ENCODE results near the gene NWD2. TPM values are rescaled to one million over a fixed set of nuclear protein-coding genes. Genes with fewer than 3 reads are reported as not detected.
"Not testable (repeated sequence)": the region's sequence is repeated elsewhere in the genome, so short reads cannot be mapped to it uniquely, and the experiment has no call there.

Gene NWD2
- total RNA-seq, 2 experiments from 2014 or later: not detected

DNA sequence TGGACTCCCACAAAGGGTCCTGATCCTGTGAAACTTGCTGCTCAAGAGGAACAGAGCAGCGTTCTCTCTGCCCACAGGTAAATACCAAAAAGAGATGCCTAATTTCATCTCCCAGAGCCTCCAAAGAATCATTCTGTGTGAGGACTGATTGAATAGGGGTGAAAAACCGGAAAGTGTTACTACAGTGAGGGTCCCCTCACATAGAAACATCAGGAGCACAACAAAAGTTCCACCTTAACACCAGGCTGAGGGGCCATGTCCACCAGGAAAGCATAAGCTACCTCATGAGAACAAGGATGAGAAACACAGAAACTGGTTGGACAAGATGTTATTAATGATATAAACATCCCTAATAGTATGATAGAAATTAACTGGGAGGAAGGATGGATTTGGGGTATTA, 140.9 kb downstream of the NWD2 start:
- POLR2A ChIA-PET: no interaction called here
- no peak overlapping the region for H3K27ac Mint-ChIP-seq
- H3K9me3 Mint-ChIP-seq (ENCODE audit: insufficient read depth): no peaks in the 10 kb centered on the region
- DNase-seq: no peak
- H3K36me3 Mint-ChIP-seq (ENCODE audit: low read depth): no peaks in the 10 kb centered on the region
- H3K4me1 Mint-ChIP-seq (ENCODE audit: low read depth): no peaks in the 10 kb centered on the region
- H3K4me3 Mint-ChIP-seq: no peak overlapping the region
- H3K27me3 Mint-ChIP-seq (ENCODE audit: low read depth): peaks cover 8% of the 10 kb centered on the region
- CTCF ChIA-PET: no interaction called here
- no peak for ATAC-seq

DNA sequence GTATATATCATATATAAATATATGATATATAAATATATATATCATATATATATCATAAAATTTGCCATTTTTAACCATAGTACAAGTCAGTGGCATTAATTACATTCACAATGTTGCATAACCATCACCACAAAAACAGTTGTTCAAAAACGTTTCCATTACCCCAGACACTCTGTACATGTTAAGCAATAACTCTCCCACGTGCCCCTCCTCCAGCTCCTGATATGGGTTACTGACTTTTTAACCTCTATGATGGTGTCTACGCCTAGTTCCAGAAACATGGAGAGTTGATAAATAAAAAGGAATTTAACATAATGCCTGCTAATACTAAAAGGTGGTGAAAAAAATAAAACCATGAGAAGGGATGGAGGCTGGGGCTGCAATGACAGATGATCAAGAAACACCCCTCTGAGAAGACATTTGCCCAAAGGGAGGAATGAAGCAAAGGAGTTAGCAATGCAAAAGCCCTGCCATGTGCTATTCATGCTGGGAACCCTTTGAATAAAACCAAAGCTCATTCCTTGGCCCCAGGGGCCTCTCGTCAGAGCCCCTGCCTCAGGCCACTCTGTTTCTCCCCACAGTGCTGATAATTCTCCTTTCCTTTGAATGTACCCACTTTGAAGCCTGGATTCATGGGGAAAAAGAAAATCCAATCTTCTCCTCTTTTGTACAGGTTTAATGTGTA, 144.3 kb downstream of the NWD2 start:
- CTCF ChIA-PET: interaction anchor here (0.6 to 1.0 kb wide), 2 partner anchors 8 to 974 kb away, joined by 3 to 4 read pairs; no protein-coding TSS in a partner anchor
- DNase-seq: no peak
- Mint-ChIP-seq H3K4me3 (no peak overlapping the region), H3K36me3 (ENCODE audit: low read depth) (no peaks in the 10 kb centered on the region), H3K27ac (no peak overlapping the region), H3K4me1 (ENCODE audit: low read depth) (peaks cover 4% of the 10 kb centered on the region), H3K9me3 (ENCODE audit: insufficient read depth) (no peaks in the 10 kb centered on the region), H3K27me3 (ENCODE audit: low read depth) (peaks cover 2% of the 10 kb centered on the region)
- POLR2A ChIA-PET: no interaction called here
- no peak for ATAC-seq

DNA sequence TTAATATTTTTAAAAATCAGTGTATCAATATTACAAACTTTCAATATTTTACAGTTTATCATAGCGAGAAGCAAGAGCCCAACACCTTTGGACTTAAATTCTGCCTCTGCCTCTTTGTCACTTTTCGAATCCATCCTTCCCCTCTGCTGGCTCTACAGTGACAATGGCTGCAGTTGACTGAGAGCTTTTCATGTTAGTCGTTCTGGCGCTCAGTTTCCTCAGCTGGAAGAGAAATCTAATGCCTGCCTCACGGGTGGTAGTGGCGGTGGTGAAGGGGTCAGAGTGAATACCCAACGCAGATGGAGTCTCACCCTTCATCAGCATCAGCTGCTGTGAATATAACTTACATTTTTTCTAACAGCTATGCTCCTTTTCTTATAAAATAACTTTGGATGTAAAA, 144.8 kb downstream of the NWD2 start:
- peaks cover 4% of the 10 kb centered on the region for H3K4me1 Mint-ChIP-seq (ENCODE audit: low read depth)
- no peak overlapping the region for H3K4me3 Mint-ChIP-seq
- no peak for DNase-seq
- H3K27me3 Mint-ChIP-seq (ENCODE audit: low read depth): peaks cover 2% of the 10 kb centered on the region
- no peaks in the 10 kb centered on the region for H3K36me3 Mint-ChIP-seq (ENCODE audit: low read depth)
- H3K27ac Mint-ChIP-seq: no peak overlapping the region
- ChIA-PET POLR2A (no interaction called here), CTCF (interaction anchor here (0.6 to 1.0 kb wide), 3 partner anchors 8 to 990 kb away, joined by 3 to 4 read pairs (median 3); no protein-coding TSS in a partner anchor)
- no peaks in the 10 kb centered on the region for H3K9me3 Mint-ChIP-seq (ENCODE audit: insufficient read depth)
- ATAC-seq: no peak

DNA sequence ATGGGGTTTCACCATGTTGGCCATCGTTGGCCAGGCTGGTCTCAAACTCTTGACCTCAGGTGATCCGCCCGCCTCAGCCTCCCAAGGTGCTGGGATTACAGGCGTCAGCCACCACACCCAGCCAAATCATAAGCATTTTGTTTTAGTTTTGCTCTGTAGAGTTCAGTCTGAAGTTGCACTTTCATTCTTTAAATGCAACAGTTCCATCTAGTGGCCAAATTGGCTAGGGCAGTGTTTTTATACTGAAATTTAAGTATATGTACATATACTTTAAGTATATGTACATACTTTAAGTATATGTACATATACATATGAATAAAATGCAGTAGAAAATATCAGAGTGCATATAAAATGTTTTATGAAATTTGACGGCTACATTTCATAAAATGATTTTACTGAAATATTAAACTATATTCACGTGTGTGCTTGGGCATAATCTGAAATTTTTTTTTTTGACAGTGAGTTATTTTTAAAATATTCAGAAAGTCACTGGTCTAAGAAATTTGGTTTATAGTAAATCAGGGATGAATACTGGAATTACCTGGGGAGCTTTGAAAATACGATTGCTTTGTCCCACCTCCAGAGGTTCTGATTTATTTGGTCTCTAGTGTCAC, 145.5 kb downstream of the NWD2 start:
- ChIA-PET POLR2A (no interaction called here), CTCF (interaction anchor here (0.6 to 0.8 kb wide), 2 partner anchors 584 to 990 kb away, joined by 3 read pairs; no protein-coding TSS in a partner anchor)
- H3K36me3 Mint-ChIP-seq (ENCODE audit: low read depth): no peaks in the 10 kb centered on the region
- H3K4me3 Mint-ChIP-seq: no peak overlapping the region
- ATAC-seq: peak; percentile 58
- H3K27ac Mint-ChIP-seq: no peak overlapping the region
- no peaks in the 10 kb centered on the region for H3K9me3 Mint-ChIP-seq (ENCODE audit: insufficient read depth)
- H3K4me1 Mint-ChIP-seq (ENCODE audit: low read depth): peaks cover 4% of the 10 kb centered on the region
- peak; percentile 59 for DNase-seq
- H3K27me3 Mint-ChIP-seq (ENCODE audit: low read depth): no peaks in the 10 kb centered on the region

DNA sequence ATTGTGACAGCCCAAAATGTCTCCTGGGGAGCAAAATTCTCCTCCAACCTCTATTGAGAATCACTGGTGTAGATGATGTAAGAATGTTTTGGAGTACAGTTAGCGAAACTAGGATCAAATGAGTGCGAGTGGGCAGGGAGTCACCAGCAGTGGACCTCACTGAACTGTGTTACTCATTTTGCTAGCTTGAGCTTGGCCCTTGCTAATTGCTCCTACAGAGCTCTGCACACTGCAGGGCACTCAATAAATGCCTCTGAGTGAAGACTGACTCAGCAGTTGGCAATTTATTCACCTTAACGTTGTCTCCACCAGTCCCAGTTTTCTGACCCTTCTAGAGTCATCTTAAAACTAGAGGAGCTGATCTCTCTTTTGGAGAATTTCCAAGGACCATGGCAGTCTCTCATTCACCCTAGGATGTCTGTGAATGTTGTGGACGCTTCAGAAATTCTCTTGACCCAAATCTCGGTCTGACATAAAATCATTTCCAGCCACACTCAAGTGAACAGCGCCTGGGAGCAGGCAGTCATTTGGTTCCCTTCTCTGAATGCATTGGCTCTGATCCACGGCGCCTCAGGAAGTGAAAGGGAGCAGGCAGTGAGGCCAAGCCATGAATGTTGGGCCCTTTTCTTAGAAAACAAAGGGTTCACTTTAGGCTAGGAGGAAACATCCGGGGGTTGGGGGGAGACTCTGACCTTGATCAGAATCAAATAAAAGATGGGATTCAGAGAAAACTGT, 148.1 kb downstream of the NWD2 start:
- DNase-seq (no peak), ATAC-seq (no peak)
- ChIA-PET CTCF (no interaction called here), POLR2A (no interaction called here)
- Mint-ChIP-seq H3K27me3 (ENCODE audit: low read depth) (peaks cover 1% of the 10 kb centered on the region), H3K4me1 (ENCODE audit: low read depth) (peaks cover 4% of the 10 kb centered on the region), H3K4me3 (no peak overlapping the region), H3K9me3 (ENCODE audit: insufficient read depth) (no peaks in the 10 kb centered on the region), H3K36me3 (ENCODE audit: low read depth) (no peaks in the 10 kb centered on the region), H3K27ac (no peak overlapping the region)

DNA sequence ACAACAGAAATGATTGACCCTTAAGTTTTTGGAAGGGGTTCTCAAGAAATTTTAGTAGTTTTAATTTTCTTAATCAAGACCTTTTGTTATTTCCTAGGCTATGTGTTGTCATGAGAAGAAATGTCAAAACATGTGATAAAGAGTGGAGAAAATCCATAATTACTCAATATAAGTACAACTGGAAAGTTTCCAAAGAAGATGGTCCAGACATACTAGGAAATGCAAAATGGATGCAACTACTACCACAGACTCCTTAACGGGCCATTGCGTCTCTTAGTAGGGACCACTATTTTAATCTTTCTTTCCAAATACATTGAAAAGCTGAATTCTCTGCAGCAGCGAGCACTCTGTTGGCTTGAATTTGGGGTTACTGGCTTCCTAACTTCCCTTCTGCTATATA, 148.8 kb downstream of the NWD2 start:
- ChIA-PET POLR2A (no interaction called here), CTCF (no interaction called here)
- H3K36me3 Mint-ChIP-seq (ENCODE audit: low read depth): no peaks in the 10 kb centered on the region
- H3K9me3 Mint-ChIP-seq (ENCODE audit: insufficient read depth): no peaks in the 10 kb centered on the region
- H3K4me3 Mint-ChIP-seq: no peak overlapping the region
- DNase-seq: no peak
- peaks cover 4% of the 10 kb centered on the region for H3K4me1 Mint-ChIP-seq (ENCODE audit: low read depth)
- no peak for ATAC-seq
- peaks cover 1% of the 10 kb centered on the region for H3K27me3 Mint-ChIP-seq (ENCODE audit: low read depth)
- no peak overlapping the region for H3K27ac Mint-ChIP-seq

DNA sequence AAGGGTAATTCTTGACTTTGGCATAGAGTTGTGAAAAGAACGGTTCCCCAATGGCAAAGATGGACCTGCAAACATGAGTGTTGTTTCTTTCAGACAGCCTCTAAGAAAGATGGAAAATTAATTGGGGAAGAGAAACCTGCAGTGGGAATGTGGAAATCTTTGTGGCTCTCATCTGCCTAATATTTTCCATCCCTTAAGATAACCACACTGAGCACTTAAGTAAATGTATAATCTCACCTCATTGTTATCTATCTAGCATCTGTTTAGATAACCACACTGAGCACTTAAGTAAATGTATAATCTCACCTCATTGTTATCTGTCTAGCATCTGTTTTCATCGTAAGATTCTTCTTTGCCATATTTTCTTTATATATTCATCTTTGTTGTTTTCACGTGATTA, 149.3 kb downstream of the NWD2 start:
- H3K36me3 Mint-ChIP-seq (ENCODE audit: low read depth): no peaks in the 10 kb centered on the region
- DNase-seq (no peak), ATAC-seq (no peak)
- ChIA-PET POLR2A (no interaction called here), CTCF (no interaction called here)
- H3K4me1 Mint-ChIP-seq (ENCODE audit: low read depth): peaks cover 4% of the 10 kb centered on the region
- no peak overlapping the region for H3K4me3 Mint-ChIP-seq
- peaks cover 1% of the 10 kb centered on the region for H3K27me3 Mint-ChIP-seq (ENCODE audit: low read depth)
- H3K9me3 Mint-ChIP-seq (ENCODE audit: insufficient read depth): no peaks in the 10 kb centered on the region
- H3K27ac Mint-ChIP-seq: no peak overlapping the region

DNA sequence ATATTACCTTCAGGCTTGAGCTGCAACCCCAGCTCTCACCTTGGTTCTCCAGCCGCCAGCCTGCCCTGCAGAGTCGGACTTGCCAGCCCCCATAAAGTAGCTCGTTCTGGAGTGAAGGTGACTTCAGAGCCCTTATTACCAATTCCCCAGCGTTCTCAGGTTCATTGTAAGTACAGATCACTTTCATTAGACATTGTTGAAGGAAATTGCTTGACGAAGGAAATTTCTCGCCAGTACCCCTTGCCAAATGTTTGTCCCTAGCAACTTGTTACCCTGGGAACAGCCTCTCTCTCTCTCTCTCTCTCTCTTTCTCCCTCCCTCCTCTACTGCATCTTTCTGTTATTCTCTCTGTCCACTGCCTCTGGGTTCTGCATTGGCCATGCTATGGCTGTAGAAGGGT, 153.0 kb downstream of the NWD2 start:
- no peaks in the 10 kb centered on the region for H3K9me3 Mint-ChIP-seq (ENCODE audit: insufficient read depth)
- no peak for ATAC-seq
- H3K4me1 Mint-ChIP-seq (ENCODE audit: low read depth): peaks cover 4% of the 10 kb centered on the region
- H3K27me3 Mint-ChIP-seq (ENCODE audit: low read depth): peaks cover 1% of the 10 kb centered on the region
- no peak for DNase-seq
- H3K27ac Mint-ChIP-seq: no peak overlapping the region
- CTCF ChIA-PET: no interaction called here
- POLR2A ChIA-PET: no interaction called here
- H3K4me3 Mint-ChIP-seq: no peak overlapping the region
- H3K36me3 Mint-ChIP-seq (ENCODE audit: low read depth): no peaks in the 10 kb centered on the region

DNA sequence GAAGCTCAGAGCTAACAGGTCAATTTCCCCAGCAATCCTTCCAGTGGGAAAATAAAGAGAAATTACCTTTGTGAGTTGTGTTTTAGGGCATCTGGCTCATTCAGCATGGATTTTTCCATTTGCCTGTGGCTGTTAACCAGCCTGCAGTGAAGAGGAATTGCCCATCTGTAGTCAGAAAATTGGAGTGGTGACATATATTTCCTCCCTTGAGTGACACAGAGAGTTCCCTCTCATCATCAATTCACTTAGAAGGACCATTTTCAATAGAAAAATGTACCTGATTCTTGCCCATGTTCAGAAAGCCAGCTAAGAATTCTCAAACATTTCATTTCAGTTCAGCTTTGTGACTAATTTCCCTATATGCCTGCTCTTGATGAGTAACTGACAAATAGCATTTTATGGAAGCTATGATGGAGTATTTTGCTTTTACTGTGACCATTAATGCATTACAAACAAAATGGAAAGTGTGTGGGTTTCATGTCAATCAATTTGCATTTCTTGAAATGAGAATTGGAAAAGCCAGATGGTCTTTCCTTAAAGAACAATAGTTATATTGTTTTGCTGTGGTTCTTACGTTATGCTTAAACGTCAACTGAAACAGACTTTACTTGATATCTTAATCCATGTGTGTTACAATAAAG, 155.8 kb downstream of the NWD2 start:
- Mint-ChIP-seq H3K9me3 (ENCODE audit: insufficient read depth) (no peaks in the 10 kb centered on the region), H3K27ac (no peak overlapping the region), H3K4me3 (no peak overlapping the region), H3K27me3 (ENCODE audit: low read depth) (peaks cover 1% of the 10 kb centered on the region), H3K4me1 (ENCODE audit: low read depth) (no peaks in the 10 kb centered on the region), H3K36me3 (ENCODE audit: low read depth) (no peaks in the 10 kb centered on the region)
- no peak for DNase-seq
- ChIA-PET CTCF (no interaction called here), POLR2A (no interaction called here)
- ATAC-seq: no peak

DNA sequence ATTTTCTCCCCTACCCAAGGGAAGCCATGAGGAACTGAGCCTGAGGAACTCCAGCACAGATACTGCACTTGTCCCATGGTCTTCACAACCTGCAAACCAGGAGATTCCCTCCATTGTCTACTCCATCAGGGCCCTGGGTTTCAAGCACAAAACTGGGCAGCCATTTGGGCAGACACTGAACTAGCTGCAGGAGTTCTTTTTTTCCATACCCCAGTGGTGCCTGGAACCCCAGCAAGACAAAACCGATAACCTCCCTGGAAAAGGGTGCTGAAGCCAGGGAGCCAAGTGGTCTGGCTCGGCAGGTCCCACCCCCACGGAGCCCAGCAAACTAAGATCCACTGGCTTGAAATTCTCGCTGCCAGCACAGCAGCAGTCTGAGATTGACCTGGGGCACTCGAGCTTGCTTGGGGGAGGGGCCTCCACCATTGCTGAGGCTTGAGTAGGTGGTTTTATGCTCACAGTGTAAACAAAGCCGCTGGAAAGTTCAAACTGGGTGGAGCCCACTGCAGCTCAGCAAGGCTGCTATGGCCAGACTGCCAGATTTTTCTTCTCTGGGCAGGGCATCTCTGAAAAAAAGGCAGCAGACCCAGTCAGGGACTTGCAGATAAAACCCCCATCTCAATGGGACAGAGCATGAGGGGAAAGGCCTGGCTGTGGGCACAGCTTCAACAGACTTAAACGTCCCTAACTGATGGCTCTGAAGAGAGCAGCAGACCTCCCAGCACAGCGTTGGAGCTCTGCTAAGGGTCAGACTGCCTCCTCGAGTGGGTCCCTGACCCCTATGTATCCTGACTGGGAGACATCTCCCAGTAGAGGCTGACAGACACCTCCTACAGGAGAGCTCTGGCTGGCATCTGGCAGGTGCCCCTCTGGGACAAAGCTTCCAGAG, 163.6 kb downstream of the NWD2 start:
- CTCF ChIA-PET; H3K4me1 Mint-ChIP-seq (ENCODE audit: low read depth): not testable (repeated sequence)
- H3K27me3 Mint-ChIP-seq (ENCODE audit: low read depth): peaks cover 17% of the 10 kb centered on the region

DNA sequence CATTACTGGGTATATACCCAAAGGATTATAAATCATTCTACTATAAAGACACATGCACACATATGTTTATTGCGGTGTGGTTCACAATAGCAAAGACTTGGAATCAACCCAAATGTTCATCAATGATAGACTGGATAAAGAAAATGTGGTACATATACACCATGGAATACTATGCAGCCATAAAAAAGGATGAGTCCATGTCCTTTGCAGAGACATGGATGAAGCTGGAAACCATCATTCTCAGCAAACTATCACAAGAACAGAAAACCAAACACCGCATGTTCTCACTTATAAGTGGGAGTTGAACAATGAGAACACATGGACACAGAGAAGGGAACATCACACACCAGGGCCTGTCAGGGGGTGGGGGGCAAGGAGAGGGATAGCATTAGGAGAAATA, 169.1 kb downstream of the NWD2 start:
- H3K4me3 Mint-ChIP-seq; H3K27ac Mint-ChIP-seq; DNase-seq; ATAC-seq; H3K4me1 Mint-ChIP-seq (ENCODE audit: low read depth); CTCF ChIA-PET; H3K9me3 Mint-ChIP-seq (ENCODE audit: insufficient read depth); H3K36me3 Mint-ChIP-seq (ENCODE audit: low read depth); POLR2A ChIA-PET: not testable (repeated sequence)
- H3K27me3 Mint-ChIP-seq (ENCODE audit: low read depth): peaks cover 18% of the 10 kb centered on the region

More for the DNA sequence above, 163.6 kb downstream of the NWD2 start:
- H3K4me3 Mint-ChIP-seq; H3K27ac Mint-ChIP-seq; POLR2A ChIA-PET; ATAC-seq; H3K9me3 Mint-ChIP-seq (ENCODE audit: insufficient read depth); DNase-seq; H3K36me3 Mint-ChIP-seq (ENCODE audit: low read depth): not testable (repeated sequence)

Measured in activated CD8-positive, alpha-beta T cell treated with anti-CD3 and anti-CD28 coated beads, Interleukin-2, amount 10 ng/mL, durations not matched to agents 7 days and 5 days (primary cell).